A673 (cell line): Measurements from ENCODE around the gene RFT1. TPM values are rescaled to one million over a fixed set of nuclear protein-coding genes. Genes with fewer than 3 reads are reported as not detected.
"Not testable (repeated sequence)": the region's sequence is repeated elsewhere in the genome, so short reads cannot be mapped to it uniquely, and the experiment has no call there.

Source experiments
- BruUV-seq: library from RNA; stranded (reverse); fragments of 400-500 nt; replicated peaks from 2 replicates; lab custom pipeline; 2021; lab: Mats Ljungman, UMichigan
- CTCF ChIA-PET: fragments of 300-600 bp; sonication (Branson Sonifier 250); formaldehyde crosslinking; loops from one replicate; lab custom pipeline; 2022; ENCODE audit warnings: antibody characterized with exemption; lab: Charles Lee
- POLR2A ChIA-PET: fragments of 300-600 bp; sonication (Branson Sonifier 250); formaldehyde crosslinking; loops from one replicate; lab custom pipeline; 2022; ENCODE audit warnings: antibody characterized with exemption; ENCODE audit not compliant: low non-redundant PET; lab: Charles Lee
- DNase-seq: peaks from one replicate; pipeline ENCODE4 v3.0.0-alpha.2; 2015; ENCODE audit warnings: low spot score
- H3K27ac ChIP-seq: fragments of 200-600 bp; sonication (generic); 2 replicates; pipeline ENCODE4 v1.5.1; 2016; ENCODE audit warnings: mixed run types, low read depth, mild to moderate bottlenecking, mixed read lengths, antibody characterized with exemption, low read length; ENCODE audit not compliant: poor library complexity, severe bottlenecking
- H3K27me3 ChIP-seq: fragments of 200-600 bp; sonication (generic); replicated peaks from 2 replicates; pipeline ENCODE4 v1.6.1; 2017; ENCODE audit warnings: mixed run types, low read depth, mild to moderate bottlenecking, mixed read lengths, antibody characterized with exemption, low read length; ENCODE audit not compliant: insufficient read depth, poor library complexity
- H3K36me3 ChIP-seq: fragments of 200-600 bp; sonication (generic); 2 replicates; pipeline ENCODE4 v1.6.1; 2016; ENCODE audit warnings: mixed run types, mild to moderate bottlenecking, mixed read lengths, antibody characterized with exemption, low read length; ENCODE audit not compliant: insufficient read depth, poor library complexity, severe bottlenecking
- H3K4me1 ChIP-seq: fragments of 200-600 bp; sonication (generic); 2 replicates; pipeline ENCODE4 v1.6.1; 2017; ENCODE audit warnings: mixed run types, mild to moderate bottlenecking, mixed read lengths, antibody characterized with exemption, low read length; ENCODE audit not compliant: insufficient read depth, poor library complexity, severe bottlenecking
- H3K4me3 ChIP-seq: fragments of 200-600 bp; sonication (generic); 2 replicates; pipeline ENCODE4 v1.5.1; 2016; ENCODE audit warnings: low read depth, mixed run types, mild to moderate bottlenecking, mixed read lengths, low read length; ENCODE audit not compliant: poor library complexity, severe bottlenecking
- H3K9me3 ChIP-seq: fragments of 200-600 bp; sonication (generic); 2 replicates; pipeline ENCODE4 v1.6.1; 2016; ENCODE audit warnings: mixed run types, low read depth, mild to moderate bottlenecking, mixed read lengths, antibody characterized with exemption, low read length; ENCODE audit not compliant: poor library complexity, severe bottlenecking
- CTCF ChIP-seq: fragments of 300-800, 200-600 bp; sonication (generic); conservative IDR thresholded peaks from 2 replicates; pipeline ENCODE4 v1.5.1; 2017; ENCODE audit warnings: low read depth, mild to moderate bottlenecking, antibody characterized with exemption, low read length, moderate library complexity, mixed read lengths
- EZH2 ChIP-seq: fragments of 200-600 bp; sonication (generic); IDR thresholded peaks from 2 replicates; pipeline ENCODE4 v1.6.1; 2017; ENCODE audit warnings: borderline replicate concordance, low read depth, mild to moderate bottlenecking, mixed read lengths, antibody characterized with exemption, low read length; ENCODE audit not compliant: poor library complexity, severe bottlenecking
- intact Hi-C: fragments of 100-400 bp; cut with micrococcal nuclease; formaldehyde crosslinking; loops from one replicate; pipeline ENCODE4 v1.10.0; 2022; ENCODE audit not compliant: unreplicated experiment
- total RNA-seq: library from RNA; stranded (reverse); gene quantifications from 2 replicates; pipeline ENCODE4 v1.2.3, GENCODE V29; 2021

RFT1 gene
- total RNA-seq, 1 experiment from 2014 or later = 16.7 TPM

- no peak for DNase-seq
- no peak overlapping the region for H3K27ac ChIP-seq
- no TSS peak for BruUV-seq
- H3K9me3 ChIP-seq = no peaks in the 10 kb centered on the region
- no peaks in the 10 kb centered on the region for H3K27me3 ChIP-seq
- intact Hi-C loops = no loop called here
- TF ChIP-seq EZH2 (no peak), CTCF (no peak)
- ChIA-PET CTCF (no interaction called here), POLR2A (no interaction called here)
- no peaks in the 10 kb centered on the region for H3K4me1 ChIP-seq
- no peaks in the 10 kb centered on the region for H3K36me3 ChIP-seq
- H3K4me3 ChIP-seq = no peak overlapping the region
Measured at GRCh38 chr3:53151870-53152660, 21.8 kb upstream of the RFT1 start.

- BruUV-seq = no TSS peak
- H3K4me3 ChIP-seq = no peak overlapping the region
- intact Hi-C loops = no loop called here
- DNase-seq = no peak
- no peaks in the 10 kb centered on the region for H3K36me3 ChIP-seq
- no peak overlapping the region for H3K27ac ChIP-seq
- H3K27me3 ChIP-seq = no peaks in the 10 kb centered on the region
- H3K4me1 ChIP-seq = no peaks in the 10 kb centered on the region
- CTCF ChIA-PET = no interaction called here
- TF ChIP-seq CTCF (no peak), EZH2 (no peak)
- no peaks in the 10 kb centered on the region for H3K9me3 ChIP-seq
- POLR2A ChIA-PET = no interaction called here
Measured at GRCh38 chr3:53151465-53151864, 21.2 kb upstream of the RFT1 start.

- H3K27me3 ChIP-seq, H3K4me3 ChIP-seq, H3K9me3 ChIP-seq, H3K4me1 ChIP-seq, H3K27ac ChIP-seq, BruUV-seq, POLR2A ChIA-PET, CTCF ChIA-PET, H3K36me3 ChIP-seq, DNase-seq, intact Hi-C loops: not testable (repeated sequence)
Measured at GRCh38 chr3:53151086-53151438, 20.8 kb upstream of the RFT1 start.
